Liver (tissue), 9 donors: ENCODE measurements around the gene TRIM41. TPM values are rescaled to one million over a fixed set of nuclear protein-coding genes. Genes with fewer than 3 reads are reported as not detected.
A peak's percentile ranks its signal among the peaks of the same experiment; 100 is the strongest.

ENCODE experiments used
- DNase-seq: peaks from one replicate; pipeline ENCODE4 v3.0.0-alpha.2; 2017; ENCODE audit warnings: low spot score
- H3K27ac ChIP-seq, 2 donors: one replicate each; pipeline ENCODE4 v1.7.0; 2013; ENCODE audit warnings: inconsistent platforms in 2 of 2, low read length in 2 of 2, control low read depth in 1 of 2, low read depth in 1 of 2, mild to moderate bottlenecking in 1 of 2
- H3K27me3 ChIP-seq, 4 donors: one replicate each; pipeline versions ENCODE4 v1.6.1 to v1.7.0; 2013; ENCODE audit warnings: low read length in 3 of 4, inconsistent platforms in 1 of 4, mild to moderate bottlenecking in 1 of 4, moderate library complexity in 1 of 4; ENCODE audit not compliant: control insufficient read depth in 4 of 4, insufficient read depth in 4 of 4
- H3K36me3 ChIP-seq, 4 donors: one replicate each; pipeline versions ENCODE4 v1.6.1 to v1.7.0; 2013; ENCODE audit warnings: low read length in 3 of 4, mild to moderate bottlenecking in 3 of 4, low read depth in 1 of 4, moderate library complexity in 1 of 4; ENCODE audit not compliant: control insufficient read depth in 4 of 4, insufficient read depth in 3 of 4
- H3K4me1 ChIP-seq, 4 donors: one replicate each; pipeline versions ENCODE4 v1.6.1 to v1.7.0; 2013; ENCODE audit warnings: low read length in 3 of 4, mild to moderate bottlenecking in 3 of 4, moderate library complexity in 1 of 4; ENCODE audit not compliant: control insufficient read depth in 4 of 4, insufficient read depth in 4 of 4
- H3K4me3 ChIP-seq, 3 donors: one replicate each; pipeline versions ENCODE4 v1.6.1 to v1.7.0; 2013; ENCODE audit warnings: low read length in 3 of 3, control low read depth in 1 of 3, low read depth in 1 of 3, mild to moderate bottlenecking in 1 of 3
- H3K9ac ChIP-seq, 2 donors: one replicate each; pipeline ENCODE4 v1.7.0; 2013; ENCODE audit warnings: low read length in 2 of 2, mild to moderate bottlenecking in 2 of 2, moderate library complexity in 2 of 2, control low read depth in 1 of 2, low read depth in 1 of 2
- H3K9me3 ChIP-seq, 4 donors: one replicate each; pipeline versions ENCODE4 v1.6.1 to v1.7.0; 2013; ENCODE audit warnings: low read length in 3 of 4; ENCODE audit not compliant: control insufficient read depth in 4 of 4
- EGR1 ChIP-seq, 2 donors: IDR thresholded peaks; 2 replicates each; pipeline ENCODE4 v1.6.1; 2016 to 2018; ENCODE audit warnings: antibody characterized with exemption in 2 of 2, low read depth in 2 of 2
- FOXA1 ChIP-seq: IDR thresholded peaks from 2 replicates; pipeline ENCODE4 v1.6.1; 2016; ENCODE audit warnings: antibody characterized with exemption
- FOXA2 ChIP-seq: IDR thresholded peaks from 2 replicates; pipeline ENCODE4 v1.6.1; 2016; ENCODE audit warnings: antibody characterized with exemption
- GABPA ChIP-seq, 2 donors: IDR thresholded peaks in 1 of 2; conservative IDR thresholded peaks in 1 of 2; 2 replicates each; pipeline ENCODE4 v1.6.1; 2016; ENCODE audit warnings: antibody characterized with exemption in 2 of 2, mild to moderate bottlenecking in 1 of 2, moderate library complexity in 1 of 2
- HNF4A ChIP-seq, 2 donors: conservative IDR thresholded peaks; 2 replicates each; pipeline ENCODE4 v1.6.1; 2016; ENCODE audit warnings: antibody characterized with exemption in 2 of 2, mild to moderate bottlenecking in 2 of 2
- HNF4G ChIP-seq: IDR thresholded peaks from 2 replicates; pipeline ENCODE4 v1.6.1; 2016; ENCODE audit warnings: antibody characterized with exemption
- JUND ChIP-seq, 2 donors: IDR thresholded peaks; 2 replicates each; pipeline ENCODE4 v1.6.1; 2016; ENCODE audit warnings: antibody characterized with exemption in 2 of 2
- RXRA ChIP-seq, 2 donors: IDR thresholded peaks; 2 replicates each; pipeline ENCODE4 v1.6.1; 2017 to 2018; ENCODE audit warnings: antibody characterized with exemption in 2 of 2, mild to moderate bottlenecking in 1 of 2
- TAF1 ChIP-seq: conservative IDR thresholded peaks from 2 replicates; pipeline ENCODE4 v1.6.1; 2016; ENCODE audit warnings: antibody characterized with exemption, mild to moderate bottlenecking
- WGBS: extraction: QIAGEN DNeasy Blood & Tissue Kit; methylation state at CpG from one replicate; pipeline ENCODE4 v1.1.7; 2013; 5-methylcytosine and 5-hydroxymethylcytosine counted together
- polyA plus RNA-seq, 2 donors: library from polyadenylated mRNA; stranded (reverse) in 1 of 2; unstranded in 1 of 2; fragments of 200-250 nt in 1 of 2; fragments of >200 nt in 1 of 2; fragmentation: Nextera tagmentation in 1 of 2; extraction: Ambion mirVana in 1 of 2; gene quantifications; one replicate each; pipeline versions ENCODE4 v1.2.1 to v1.2.3, GENCODE V29; 2013 to 2015
- total RNA-seq, 2 donors: library from RNA; depleted of rRNA; stranded (reverse); fragments of >200 nt; gene quantifications; one replicate each; pipeline ENCODE4 v1.2.3, GENCODE V29; 2014
- TF ChIP-seq, protein P1 (sequence below): fragments of 150-350 bp; IDR thresholded peaks from 2 replicates; pipeline ENCODE4 v1.5.1; 2017; ENCODE audit warnings: improper control_type of control experiment, low read depth, low read length; ENCODE audit not compliant: missing input control
- TF ChIP-seq, protein P2 (sequence below): IDR thresholded peaks from 2 replicates; pipeline ENCODE4 v1.6.1; 2016; ENCODE audit warnings: antibody characterized with exemption
- TF ChIP-seq, protein P3 (sequence below): IDR thresholded peaks from 2 replicates; pipeline ENCODE4 v1.6.1; 2016; ENCODE audit warnings: antibody characterized with exemption
- TF ChIP-seq, protein P4 (sequence below): IDR thresholded peaks from 2 replicates; pipeline ENCODE4 v1.6.1; 2016; ENCODE audit warnings: antibody characterized with exemption, mild to moderate bottlenecking
- TF ChIP-seq, protein P5 (sequence below): IDR thresholded peaks from 2 replicates; pipeline ENCODE4 v1.6.1; 2016; ENCODE audit warnings: antibody characterized with exemption
- donor health status: healthy.
- donor health status: healthy.
- donor health status: healthy.
- donor health status: healthy.
- donor health status: healthy.

The TRIM41 gene
- total and polyA plus RNA-seq, 4 donors: 2.8 to 14.1 (median 11.0) TPM

DNA sequence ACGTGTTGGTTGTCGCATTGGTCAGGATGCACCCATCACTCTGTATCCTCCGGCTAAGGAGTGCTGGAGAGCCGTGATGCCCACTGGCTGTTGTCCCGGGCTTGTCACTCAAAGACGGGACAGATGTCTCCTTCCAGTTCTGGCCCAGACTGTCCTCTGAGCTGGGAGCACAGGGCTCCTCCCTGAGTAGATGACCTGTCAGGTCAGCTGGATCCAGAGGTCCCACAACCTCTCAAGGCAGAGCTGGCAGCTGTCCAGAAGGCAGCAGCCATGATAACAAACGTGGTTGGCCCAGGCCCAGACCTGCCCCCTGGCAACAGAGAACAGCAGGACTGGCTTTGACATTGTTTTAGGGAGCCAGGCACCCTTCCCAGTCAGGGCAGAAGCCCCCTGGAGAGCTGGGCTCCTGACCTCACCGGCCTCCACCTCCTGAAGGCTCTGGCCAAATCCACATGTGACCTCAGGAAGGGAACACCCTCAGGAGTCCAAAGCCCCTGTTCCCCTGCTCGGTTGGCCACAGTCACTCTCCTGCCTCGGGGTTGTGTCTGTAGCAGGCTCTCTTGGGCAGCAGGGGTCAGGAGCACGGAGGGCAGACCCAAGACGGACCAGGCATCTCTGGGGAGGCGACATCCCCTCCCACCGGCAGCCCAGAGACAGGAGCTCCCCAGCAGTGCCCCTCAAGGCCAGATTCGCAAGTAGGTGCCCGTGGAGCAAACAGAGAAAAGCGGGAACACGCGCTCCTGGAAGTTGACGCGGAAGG, 28.4 kb upstream of the TRIM41 start:
- no peak overlapping the region for H3K4me3 ChIP-seq
- H3K4me1 ChIP-seq: peaks cover 4 to 25% (median 15%) of the 10 kb centered on the region in 4 donors
- 68% methylated on average over 21 of the region's 21 CpGs for WGBS
- no peak overlapping the region for H3K27ac ChIP-seq
- no peaks in the 10 kb centered on the region for H3K9me3 ChIP-seq
- DNase-seq: peak; percentile 77
- no peak overlapping the region for H3K9ac ChIP-seq
- no peak for TF ChIP-seq JUND (IDR thresholded peaks at IDR 0.05)
- TF ChIP-seq FOXA2: no peak
- TF ChIP-seq, protein P1, sequence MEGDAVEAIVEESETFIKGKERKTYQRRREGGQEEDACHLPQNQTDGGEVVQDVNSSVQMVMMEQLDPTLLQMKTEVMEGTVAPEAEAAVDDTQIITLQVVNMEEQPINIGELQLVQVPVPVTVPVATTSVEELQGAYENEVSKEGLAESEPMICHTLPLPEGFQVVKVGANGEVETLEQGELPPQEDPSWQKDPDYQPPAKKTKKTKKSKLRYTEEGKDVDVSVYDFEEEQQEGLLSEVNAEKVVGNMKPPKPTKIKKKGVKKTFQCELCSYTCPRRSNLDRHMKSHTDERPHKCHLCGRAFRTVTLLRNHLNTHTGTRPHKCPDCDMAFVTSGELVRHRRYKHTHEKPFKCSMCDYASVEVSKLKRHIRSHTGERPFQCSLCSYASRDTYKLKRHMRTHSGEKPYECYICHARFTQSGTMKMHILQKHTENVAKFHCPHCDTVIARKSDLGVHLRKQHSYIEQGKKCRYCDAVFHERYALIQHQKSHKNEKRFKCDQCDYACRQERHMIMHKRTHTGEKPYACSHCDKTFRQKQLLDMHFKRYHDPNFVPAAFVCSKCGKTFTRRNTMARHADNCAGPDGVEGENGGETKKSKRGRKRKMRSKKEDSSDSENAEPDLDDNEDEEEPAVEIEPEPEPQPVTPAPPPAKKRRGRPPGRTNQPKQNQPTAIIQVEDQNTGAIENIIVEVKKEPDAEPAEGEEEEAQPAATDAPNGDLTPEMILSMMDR: no peak
- no peak for TF ChIP-seq TAF1
- TF ChIP-seq GABPA (IDR thresholded peaks at IDR 0.05 in 1 of 2, conservative IDR thresholded peaks at IDR 0.05 in 1 of 2): no peak
- TF ChIP-seq FOXA1: no peak
- TF ChIP-seq, protein P2, sequence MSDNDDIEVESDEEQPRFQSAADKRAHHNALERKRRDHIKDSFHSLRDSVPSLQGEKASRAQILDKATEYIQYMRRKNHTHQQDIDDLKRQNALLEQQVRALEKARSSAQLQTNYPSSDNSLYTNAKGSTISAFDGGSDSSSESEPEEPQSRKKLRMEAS: no peak
- TF ChIP-seq HNF4A (conservative IDR thresholded peaks at IDR 0.05): no peak
- TF ChIP-seq, protein P3, sequence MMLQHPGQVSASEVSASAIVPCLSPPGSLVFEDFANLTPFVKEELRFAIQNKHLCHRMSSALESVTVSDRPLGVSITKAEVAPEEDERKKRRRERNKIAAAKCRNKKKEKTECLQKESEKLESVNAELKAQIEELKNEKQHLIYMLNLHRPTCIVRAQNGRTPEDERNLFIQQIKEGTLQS: no peak
- TF ChIP-seq RXRA (IDR thresholded peaks at IDR 0.05): no peak
- TF ChIP-seq, protein P4, sequence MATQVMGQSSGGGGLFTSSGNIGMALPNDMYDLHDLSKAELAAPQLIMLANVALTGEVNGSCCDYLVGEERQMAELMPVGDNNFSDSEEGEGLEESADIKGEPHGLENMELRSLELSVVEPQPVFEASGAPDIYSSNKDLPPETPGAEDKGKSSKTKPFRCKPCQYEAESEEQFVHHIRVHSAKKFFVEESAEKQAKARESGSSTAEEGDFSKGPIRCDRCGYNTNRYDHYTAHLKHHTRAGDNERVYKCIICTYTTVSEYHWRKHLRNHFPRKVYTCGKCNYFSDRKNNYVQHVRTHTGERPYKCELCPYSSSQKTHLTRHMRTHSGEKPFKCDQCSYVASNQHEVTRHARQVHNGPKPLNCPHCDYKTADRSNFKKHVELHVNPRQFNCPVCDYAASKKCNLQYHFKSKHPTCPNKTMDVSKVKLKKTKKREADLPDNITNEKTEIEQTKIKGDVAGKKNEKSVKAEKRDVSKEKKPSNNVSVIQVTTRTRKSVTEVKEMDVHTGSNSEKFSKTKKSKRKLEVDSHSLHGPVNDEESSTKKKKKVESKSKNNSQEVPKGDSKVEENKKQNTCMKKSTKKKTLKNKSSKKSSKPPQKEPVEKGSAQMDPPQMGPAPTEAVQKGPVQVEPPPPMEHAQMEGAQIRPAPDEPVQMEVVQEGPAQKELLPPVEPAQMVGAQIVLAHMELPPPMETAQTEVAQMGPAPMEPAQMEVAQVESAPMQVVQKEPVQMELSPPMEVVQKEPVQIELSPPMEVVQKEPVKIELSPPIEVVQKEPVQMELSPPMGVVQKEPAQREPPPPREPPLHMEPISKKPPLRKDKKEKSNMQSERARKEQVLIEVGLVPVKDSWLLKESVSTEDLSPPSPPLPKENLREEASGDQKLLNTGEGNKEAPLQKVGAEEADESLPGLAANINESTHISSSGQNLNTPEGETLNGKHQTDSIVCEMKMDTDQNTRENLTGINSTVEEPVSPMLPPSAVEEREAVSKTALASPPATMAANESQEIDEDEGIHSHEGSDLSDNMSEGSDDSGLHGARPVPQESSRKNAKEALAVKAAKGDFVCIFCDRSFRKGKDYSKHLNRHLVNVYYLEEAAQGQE: no peak
- TF ChIP-seq, protein P5, sequence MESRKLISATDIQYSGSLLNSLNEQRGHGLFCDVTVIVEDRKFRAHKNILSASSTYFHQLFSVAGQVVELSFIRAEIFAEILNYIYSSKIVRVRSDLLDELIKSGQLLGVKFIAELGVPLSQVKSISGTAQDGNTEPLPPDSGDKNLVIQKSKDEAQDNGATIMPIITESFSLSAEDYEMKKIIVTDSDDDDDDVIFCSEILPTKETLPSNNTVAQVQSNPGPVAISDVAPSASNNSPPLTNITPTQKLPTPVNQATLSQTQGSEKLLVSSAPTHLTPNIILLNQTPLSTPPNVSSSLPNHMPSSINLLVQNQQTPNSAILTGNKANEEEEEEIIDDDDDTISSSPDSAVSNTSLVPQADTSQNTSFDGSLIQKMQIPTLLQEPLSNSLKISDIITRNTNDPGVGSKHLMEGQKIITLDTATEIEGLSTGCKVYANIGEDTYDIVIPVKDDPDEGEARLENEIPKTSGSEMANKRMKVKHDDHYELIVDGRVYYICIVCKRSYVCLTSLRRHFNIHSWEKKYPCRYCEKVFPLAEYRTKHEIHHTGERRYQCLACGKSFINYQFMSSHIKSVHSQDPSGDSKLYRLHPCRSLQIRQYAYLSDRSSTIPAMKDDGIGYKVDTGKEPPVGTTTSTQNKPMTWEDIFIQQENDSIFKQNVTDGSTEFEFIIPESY: no peak
- no peak for TF ChIP-seq EGR1 (IDR thresholded peaks at IDR 0.05; ENCODE audit: low read depth in 2 of 2)
- TF ChIP-seq HNF4G: no peak
- no peaks in the 10 kb centered on the region for H3K27me3 ChIP-seq
- no peaks in the 10 kb centered on the region for H3K36me3 ChIP-seq
